Subcutaneous abdominal adipose tissue (tissue), 5 donors: ENCODE data around the gene HPN.
A peak's percentile ranks its signal among the peaks of the same experiment; 100 is the strongest.
"Not testable (repeated sequence)": the region's sequence is repeated elsewhere in the genome, so short reads cannot be mapped to it uniquely, and the experiment has no call there.

Source experiments
- H3K27ac ChIP-seq: one replicate; pipeline ENCODE4 v1.7.0; 2013; ENCODE audit warnings: low read depth, mild to moderate bottlenecking, inconsistent platforms, low read length, moderate library complexity
- H3K27me3 ChIP-seq, 5 donors: one replicate each; pipeline ENCODE4 v1.7.0; 2013; ENCODE audit warnings: low read length in 5 of 5, inconsistent platforms in 1 of 5; ENCODE audit not compliant: control insufficient read depth in 5 of 5, insufficient read depth in 4 of 5
- H3K36me3 ChIP-seq, 5 donors: one replicate each; pipeline ENCODE4 v1.7.0; 2013; ENCODE audit warnings: low read length in 5 of 5; ENCODE audit not compliant: control insufficient read depth in 5 of 5, insufficient read depth in 5 of 5
- H3K4me1 ChIP-seq, 5 donors: one replicate each; pipeline ENCODE4 v1.7.0; 2013; ENCODE audit warnings: low read length in 5 of 5, mild to moderate bottlenecking in 3 of 5, moderate library complexity in 1 of 5; ENCODE audit not compliant: control insufficient read depth in 5 of 5, insufficient read depth in 5 of 5
- H3K4me3 ChIP-seq, 5 donors: one replicate each; pipeline ENCODE4 v1.7.0; 2013; ENCODE audit warnings: low read length in 5 of 5, low read depth in 1 of 5
- H3K9ac ChIP-seq, 5 donors: one replicate each; pipeline ENCODE4 v1.7.0; 2013; ENCODE audit warnings: low read length in 5 of 5, mild to moderate bottlenecking in 4 of 5, moderate library complexity in 3 of 5
- H3K9me3 ChIP-seq, 5 donors: one replicate each; pipeline ENCODE4 v1.7.0; 2013; ENCODE audit warnings: low read length in 5 of 5; ENCODE audit not compliant: control insufficient read depth in 5 of 5
- donor health status: healthy.
- donor health status: healthy.
- donor health status: healthy.
- donor health status: healthy.
- donor health status: healthy.

Gene HPN

GRCh38 chr19:35051268-35051667 is 9.7 kb downstream of the HPN start:
- H3K9me3 ChIP-seq, H3K4me3 ChIP-seq, H3K36me3 ChIP-seq, H3K27ac ChIP-seq, H3K9ac ChIP-seq, H3K27me3 ChIP-seq: not testable (repeated sequence)
- H3K4me1 ChIP-seq = peaks cover 0 to 11% (median 9%) of the 10 kb centered on the region in 5 donors

GRCh38 chr19:35051796-35052195 is 10.3 kb downstream of the HPN start:
- peaks cover 0 to 13% (median 8%) of the 10 kb centered on the region in 5 donors for H3K27me3 ChIP-seq
- H3K4me1 ChIP-seq = peaks cover 0 to 8% (median 6%) of the 10 kb centered on the region in 5 donors
- H3K4me3 ChIP-seq = no peak overlapping the region
- no peak overlapping the region for H3K27ac ChIP-seq
- H3K36me3 ChIP-seq = no peaks in the 10 kb centered on the region
- no peaks in the 10 kb centered on the region for H3K9me3 ChIP-seq
- no peak overlapping the region for H3K9ac ChIP-seq

GRCh38 chr19:35052599-35053190 is 11.2 kb downstream of the HPN start:
- no peaks in the 10 kb centered on the region for H3K36me3 ChIP-seq
- no peak overlapping the region for H3K27ac ChIP-seq
- H3K9ac ChIP-seq = no peak overlapping the region

GRCh38 chr19:35053667-35054293 is 12.3 kb downstream of the HPN start:
- H3K4me3 ChIP-seq = no peak overlapping the region
- peaks cover 0 to 6% (median 5%) of the 10 kb centered on the region in 5 donors for H3K4me1 ChIP-seq
- no peak overlapping the region for H3K27ac ChIP-seq
- H3K9ac ChIP-seq = no peak overlapping the region
- no peaks in the 10 kb centered on the region for H3K9me3 ChIP-seq
- H3K36me3 ChIP-seq = no peaks in the 10 kb centered on the region
- peaks cover 0 to 13% (median 8%) of the 10 kb centered on the region in 5 donors for H3K27me3 ChIP-seq

More at GRCh38 chr19:35052599-35053190, 11.2 kb downstream of the HPN start:
- peaks cover 0 to 13% (median 8%) of the 10 kb centered on the region in 5 donors for H3K27me3 ChIP-seq
- H3K9me3 ChIP-seq = no peaks in the 10 kb centered on the region
- H3K4me1 ChIP-seq = peaks cover 0 to 8% (median 6%) of the 10 kb centered on the region in 5 donors
- H3K4me3 ChIP-seq = no peak overlapping the region

GRCh38 chr19:35054626-35055025 is 13.1 kb downstream of the HPN start:
- H3K4me1 ChIP-seq = no peaks in the 10 kb centered on the region
- H3K9ac ChIP-seq = no peak overlapping the region
- no peak overlapping the region for H3K4me3 ChIP-seq
- no peak overlapping the region for H3K27ac ChIP-seq
- H3K36me3 ChIP-seq = no peaks in the 10 kb centered on the region
- no peaks in the 10 kb centered on the region for H3K9me3 ChIP-seq
- peaks cover 0 to 13% (median 11%) of the 10 kb centered on the region in 5 donors for H3K27me3 ChIP-seq

- Histone ChIP-seq H3K36me3 (no peaks in the 10 kb centered on the region), H3K9me3 (no peaks in the 10 kb centered on the region), H3K9ac (no peak overlapping the region)
Measured at GRCh38 chr19:35055715-35056179, 14.2 kb downstream of the HPN start.

GRCh38 chr19:35056513-35057063 is 15.1 kb downstream of the HPN start:
- Histone ChIP-seq H3K9me3 (no peaks in the 10 kb centered on the region), H3K27ac (no peak overlapping the region), H3K27me3 (peaks cover 0 to 13% (median 11%) of the 10 kb centered on the region in 5 donors), H3K9ac (no peak overlapping the region), H3K4me1 (no peaks in the 10 kb centered on the region), H3K36me3 (no peaks in the 10 kb centered on the region), H3K4me3 (no peak overlapping the region)

More at GRCh38 chr19:35055715-35056179, 14.2 kb downstream of the HPN start:
- H3K27me3 ChIP-seq = peaks cover 0 to 13% (median 11%) of the 10 kb centered on the region in 5 donors
- H3K4me3 ChIP-seq = no peak overlapping the region
- no peaks in the 10 kb centered on the region for H3K4me1 ChIP-seq
- no peak overlapping the region for H3K27ac ChIP-seq

GRCh38 chr19:35058370-35058769 is 16.8 kb downstream of the HPN start:
- Histone ChIP-seq H3K9me3 (no peaks in the 10 kb centered on the region), H3K9ac (no peak overlapping the region), H3K27me3 (peaks cover 0 to 13% (median 11%) of the 10 kb centered on the region in 5 donors), H3K4me3 (no peak overlapping the region), H3K27ac (no peak overlapping the region), H3K4me1 (no peaks in the 10 kb centered on the region), H3K36me3 (no peaks in the 10 kb centered on the region)

- Histone ChIP-seq H3K4me3 (no peak overlapping the region), H3K4me1 (no peaks in the 10 kb centered on the region), H3K9ac (no peak overlapping the region), H3K36me3 (no peaks in the 10 kb centered on the region), H3K27ac (no peak overlapping the region), H3K27me3 (peaks cover 0 to 13% (median 11%) of the 10 kb centered on the region in 5 donors), H3K9me3 (no peaks in the 10 kb centered on the region)
Measured at GRCh38 chr19:35059006-35059798, 17.7 kb downstream of the HPN start.

- Histone ChIP-seq H3K9ac (peak overlapping the region in 1 of 5 donors; percentile 4), H3K4me1 (no peaks in the 10 kb centered on the region), H3K27me3 (peaks cover 0 to 13% (median 11%) of the 10 kb centered on the region in 5 donors), H3K4me3 (no peak overlapping the region), H3K9me3 (no peaks in the 10 kb centered on the region), H3K27ac (no peak overlapping the region), H3K36me3 (no peaks in the 10 kb centered on the region)
Measured at GRCh38 chr19:35059799-35060091, 18.2 kb downstream of the HPN start.
